ENCODE measurements around the gene FMN1.

DNA sequence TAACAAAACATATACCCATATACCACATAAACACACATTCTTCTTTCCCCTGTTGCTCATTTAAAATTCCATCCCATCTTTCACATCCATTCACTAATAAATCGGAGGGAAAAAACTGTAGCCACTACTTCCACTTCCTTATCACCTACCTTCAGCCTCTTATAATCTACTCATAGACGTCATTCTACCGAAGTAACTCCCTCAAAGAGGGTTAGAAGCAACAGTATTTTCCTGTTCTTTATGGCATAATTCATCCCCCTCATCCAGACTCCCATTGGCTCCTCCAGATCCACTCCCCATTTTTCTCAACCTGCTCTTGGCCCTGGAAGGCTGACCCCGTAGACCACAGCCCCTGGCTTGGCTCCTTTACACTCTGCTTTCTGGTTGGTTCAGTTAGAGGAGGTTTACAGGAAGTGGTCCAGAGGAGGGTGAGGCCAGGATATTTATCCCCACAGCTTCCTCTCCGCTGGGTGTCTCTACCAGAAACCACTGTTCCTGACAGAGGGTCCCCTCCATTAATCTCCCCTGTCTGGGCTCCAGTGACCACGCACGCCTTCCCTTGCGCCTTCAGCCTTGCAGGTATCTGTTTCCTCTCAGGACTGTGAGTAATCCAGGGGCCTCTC, 46.3 kb downstream of the FMN1 start:
- TF ChIP-seq, protein P1, sequence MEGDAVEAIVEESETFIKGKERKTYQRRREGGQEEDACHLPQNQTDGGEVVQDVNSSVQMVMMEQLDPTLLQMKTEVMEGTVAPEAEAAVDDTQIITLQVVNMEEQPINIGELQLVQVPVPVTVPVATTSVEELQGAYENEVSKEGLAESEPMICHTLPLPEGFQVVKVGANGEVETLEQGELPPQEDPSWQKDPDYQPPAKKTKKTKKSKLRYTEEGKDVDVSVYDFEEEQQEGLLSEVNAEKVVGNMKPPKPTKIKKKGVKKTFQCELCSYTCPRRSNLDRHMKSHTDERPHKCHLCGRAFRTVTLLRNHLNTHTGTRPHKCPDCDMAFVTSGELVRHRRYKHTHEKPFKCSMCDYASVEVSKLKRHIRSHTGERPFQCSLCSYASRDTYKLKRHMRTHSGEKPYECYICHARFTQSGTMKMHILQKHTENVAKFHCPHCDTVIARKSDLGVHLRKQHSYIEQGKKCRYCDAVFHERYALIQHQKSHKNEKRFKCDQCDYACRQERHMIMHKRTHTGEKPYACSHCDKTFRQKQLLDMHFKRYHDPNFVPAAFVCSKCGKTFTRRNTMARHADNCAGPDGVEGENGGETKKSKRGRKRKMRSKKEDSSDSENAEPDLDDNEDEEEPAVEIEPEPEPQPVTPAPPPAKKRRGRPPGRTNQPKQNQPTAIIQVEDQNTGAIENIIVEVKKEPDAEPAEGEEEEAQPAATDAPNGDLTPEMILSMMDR (conservative IDR thresholded peaks at IDR 0.05), result no peak
- no peak for TF ChIP-seq ZFX (IDR thresholded peaks at IDR 0.05)

Measured in C4-2B (cell line).